HS-27A (cell line): Measurements from ENCODE around the gene CATSPERZ.

Source experiments
- DNase-seq: peaks from one replicate; pipeline ENCODE4 v3.0.0-alpha.2; 2012; ENCODE audit warnings: low read depth, missing footprints

CATSPERZ gene

DNA sequence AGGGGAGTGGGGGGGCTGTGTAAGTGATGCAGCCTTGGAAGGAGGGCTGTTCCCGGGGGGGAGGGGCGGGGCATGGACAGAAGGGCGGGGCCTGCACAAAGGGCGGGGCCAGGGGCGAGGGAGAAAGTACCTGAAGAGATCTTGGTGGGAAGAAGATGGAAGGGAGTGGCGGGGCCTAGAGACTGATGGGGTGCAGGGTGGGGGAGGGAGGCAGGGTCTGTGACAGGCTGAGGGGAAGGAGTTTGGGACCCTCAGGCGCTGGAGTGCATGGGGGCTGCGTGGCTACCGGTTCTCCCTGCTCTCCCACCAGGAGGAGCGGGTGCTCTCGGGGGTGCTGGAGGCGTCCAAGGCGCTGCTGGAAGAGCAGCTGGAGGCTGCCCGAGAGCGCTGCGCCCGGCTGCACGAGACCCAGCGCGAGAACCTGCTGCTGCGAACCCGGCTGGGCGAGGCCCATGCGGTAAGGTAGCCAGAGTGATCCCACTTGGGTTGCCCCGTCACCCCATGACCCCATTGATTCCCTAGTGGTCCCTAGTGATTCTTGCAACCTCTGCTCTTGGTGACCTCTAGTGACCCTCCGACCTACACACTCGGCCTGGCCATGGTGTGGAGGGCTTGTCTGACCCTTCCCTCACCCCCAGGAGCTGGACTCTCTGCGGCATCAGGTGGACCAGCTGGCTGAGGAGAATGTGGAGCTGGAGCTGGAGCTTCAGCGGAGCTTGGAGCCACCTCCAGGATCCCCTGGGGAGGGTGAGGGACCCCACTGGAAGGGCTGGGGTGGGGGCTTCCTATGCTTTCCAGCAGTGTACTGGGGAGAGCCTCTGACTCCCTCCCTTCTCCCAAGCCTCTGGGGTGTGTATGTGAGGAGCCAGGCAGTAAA, 42.9 kb downstream of the CATSPERZ start:
- no peak for DNase-seq

DNA sequence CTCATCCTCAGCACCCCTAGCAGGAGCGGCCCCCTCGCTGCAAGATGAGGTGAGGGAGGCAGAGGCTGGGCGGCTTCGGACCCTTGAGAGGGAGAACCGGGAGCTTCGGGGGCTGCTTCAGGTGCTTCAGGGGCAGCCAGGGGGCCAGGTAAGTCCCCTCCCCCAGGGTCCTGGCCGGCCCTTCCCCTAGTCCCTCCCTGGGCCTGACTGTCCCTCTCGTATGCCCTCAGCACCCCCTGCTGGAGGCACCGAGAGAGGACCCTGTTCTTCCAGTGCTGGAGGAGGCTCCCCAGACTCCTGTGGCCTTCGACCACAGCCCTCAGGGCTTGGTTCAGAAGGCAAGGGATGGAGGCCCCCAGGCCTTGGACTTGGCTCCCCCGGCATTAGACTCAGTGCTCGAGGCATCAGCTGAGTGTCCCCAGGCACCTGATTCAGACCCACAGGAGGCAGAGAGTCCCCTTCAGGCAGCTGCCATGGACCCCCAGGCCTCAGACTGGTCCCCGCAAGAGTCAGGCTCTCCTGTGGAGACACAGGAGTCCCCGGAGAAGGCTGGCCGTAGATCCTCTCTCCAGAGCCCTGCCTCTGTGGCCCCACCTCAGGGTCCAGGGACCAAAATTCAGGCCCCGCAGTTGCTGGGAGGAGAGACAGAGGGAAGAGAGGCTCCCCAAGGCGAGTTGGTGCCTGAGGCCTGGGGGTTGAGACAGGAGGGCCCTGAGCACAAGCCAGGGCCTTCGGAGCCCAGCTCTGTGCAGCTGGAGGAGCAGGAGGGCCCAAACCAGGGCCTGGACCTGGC, 43.8 kb downstream of the CATSPERZ start:
- DNase-seq = no peak

DNA sequence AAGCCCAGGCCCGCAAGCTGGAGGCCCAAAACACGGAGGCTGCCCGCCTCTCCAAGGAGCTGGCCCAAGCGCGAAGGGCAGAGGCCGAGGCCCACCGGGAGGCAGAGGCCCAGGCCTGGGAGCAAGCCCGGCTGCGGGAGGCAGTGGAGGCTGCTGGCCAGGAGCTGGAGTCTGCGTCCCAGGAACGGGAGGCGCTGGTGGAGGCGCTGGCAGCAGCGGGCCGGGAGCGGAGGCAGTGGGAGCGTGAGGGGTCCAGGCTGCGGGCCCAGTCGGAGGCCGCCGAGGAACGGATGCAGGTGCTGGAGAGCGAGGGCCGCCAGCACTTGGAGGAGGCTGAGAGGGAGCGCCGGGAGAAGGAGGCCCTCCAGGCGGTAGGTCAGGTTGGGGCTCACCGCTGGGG, 44.6 kb downstream of the CATSPERZ start:
- no peak for DNase-seq

DNA sequence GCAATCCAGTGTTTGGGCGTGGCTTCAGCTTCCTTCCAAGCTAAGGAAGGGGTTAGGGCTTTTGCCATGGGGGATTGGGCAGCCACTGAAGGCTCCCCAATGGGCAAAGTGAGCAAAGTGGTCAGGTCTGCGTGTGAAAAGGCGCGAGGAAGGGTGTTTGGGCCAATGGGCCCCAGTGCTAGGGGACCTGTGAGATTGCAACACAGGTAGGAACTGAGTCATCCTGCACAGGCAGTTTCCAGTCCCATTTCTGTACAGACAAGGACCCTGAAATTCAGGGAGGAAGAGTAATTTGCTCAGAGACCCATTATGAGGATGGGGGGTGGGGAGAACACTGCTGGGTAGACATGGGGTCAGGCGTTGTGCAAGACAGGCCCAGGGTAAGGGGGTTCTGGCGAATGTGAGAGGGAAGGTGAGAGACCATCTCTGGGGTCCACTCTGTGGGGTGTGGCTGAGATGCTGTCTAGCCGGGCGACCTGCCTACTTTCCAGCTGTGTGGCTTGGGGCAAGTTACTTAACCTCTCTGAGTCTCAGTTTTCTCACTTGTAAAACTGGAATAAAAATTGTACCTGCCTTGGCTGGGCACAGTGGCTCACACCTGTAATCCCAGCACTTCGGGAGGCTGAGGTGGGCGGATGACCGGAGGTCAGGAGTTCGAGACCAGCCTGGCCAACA, 47.2 kb downstream of the CATSPERZ start:
- DNase-seq = no peak

DNA sequence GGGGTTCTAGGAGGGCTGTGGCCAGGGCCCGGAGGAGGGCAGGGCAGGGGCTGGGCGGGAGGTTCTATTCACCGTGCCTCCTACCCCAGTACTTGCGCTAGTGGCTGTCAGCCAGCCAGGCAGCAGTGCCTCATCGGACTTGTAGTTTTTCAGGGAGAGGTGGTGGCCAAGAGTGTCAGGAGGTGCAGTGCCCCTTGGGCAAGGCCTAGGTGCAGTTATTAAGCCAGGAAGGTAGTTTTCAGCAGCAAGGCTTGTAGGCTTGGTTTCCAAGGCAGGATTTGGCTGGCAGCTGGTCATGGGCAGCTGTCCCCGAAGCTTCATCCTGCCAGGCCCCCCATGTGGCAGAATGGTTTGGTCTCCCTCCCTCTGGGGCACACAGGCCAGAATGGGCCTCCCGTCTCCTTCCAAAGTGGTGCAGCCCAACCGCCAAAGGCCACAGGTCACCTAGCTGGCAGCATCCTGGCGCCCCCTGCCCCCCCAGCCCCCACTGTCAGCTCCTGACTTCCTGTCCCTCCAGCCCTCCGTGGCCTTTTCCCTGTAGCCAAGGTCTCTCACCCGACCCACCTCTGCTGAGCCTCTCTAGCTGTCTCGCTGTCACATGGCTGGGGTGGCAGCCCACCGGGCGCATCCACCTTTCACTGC, 48.3 kb downstream of the CATSPERZ start:
- DNase-seq = no peak

DNA sequence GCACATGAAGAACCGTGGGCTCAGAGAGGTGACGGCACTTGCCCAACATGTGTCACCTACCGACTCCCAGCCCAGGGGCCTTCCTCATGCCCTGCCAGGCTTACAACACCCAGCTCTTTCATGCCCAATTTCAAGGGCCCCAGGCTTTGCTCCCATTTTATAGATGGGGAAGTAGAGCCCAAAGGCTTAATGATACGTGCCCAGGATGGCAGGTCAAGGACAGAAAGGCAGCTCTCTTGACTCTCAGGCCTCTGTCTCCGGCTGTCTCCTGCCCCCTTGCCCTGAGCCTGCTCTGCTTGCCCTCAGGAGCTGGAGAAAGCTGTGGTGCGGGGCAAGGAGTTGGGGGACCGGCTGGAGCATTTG, 48.8 kb downstream of the CATSPERZ start:
- DNase-seq = no peak

DNA sequence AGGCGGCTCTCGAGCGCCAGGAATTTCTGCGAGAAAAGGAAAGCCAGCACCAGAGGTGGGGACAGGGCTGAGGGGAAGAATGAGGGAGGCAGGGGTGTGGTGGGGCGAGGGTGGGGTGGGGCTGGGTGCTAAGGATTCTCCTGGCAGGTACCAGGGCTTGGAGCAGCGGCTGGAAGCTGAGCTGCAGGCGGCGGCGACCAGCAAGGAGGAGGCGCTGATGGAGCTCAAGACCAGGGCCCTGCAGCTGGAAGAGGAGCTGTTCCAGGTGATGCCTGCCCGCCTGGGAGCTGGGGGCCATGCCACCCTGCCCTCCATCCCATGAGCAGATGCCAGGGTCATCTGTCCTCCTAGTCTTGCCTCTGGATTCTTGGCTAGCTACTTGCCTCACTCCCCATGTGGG, 49.2 kb downstream of the CATSPERZ start:
- DNase-seq = no peak

DNA sequence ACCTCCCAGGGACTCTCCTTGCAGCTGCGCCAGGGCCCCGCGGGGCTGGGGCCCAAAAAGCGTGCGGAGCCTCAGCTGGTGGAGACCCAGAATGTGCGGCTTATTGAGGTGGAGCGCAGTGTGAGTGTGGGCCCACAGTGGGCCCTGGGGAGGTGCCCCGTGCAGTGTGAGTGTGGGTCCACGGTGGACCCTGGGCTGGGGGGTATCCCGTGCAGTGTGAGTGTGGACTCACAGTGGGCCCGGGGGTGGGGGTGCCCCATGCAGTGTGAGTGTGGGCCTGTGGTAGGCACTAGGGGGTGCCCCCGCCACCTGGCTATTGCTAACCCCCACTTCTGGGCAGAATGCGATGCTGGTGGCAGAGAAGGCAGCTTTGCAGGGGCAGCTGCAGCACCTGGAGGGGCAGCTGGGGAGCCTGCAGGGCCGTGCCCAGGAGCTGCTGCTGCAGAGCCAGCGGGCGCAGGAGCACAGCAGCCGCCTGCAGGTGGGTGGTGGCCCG, 51.0 kb downstream of the CATSPERZ start:
- DNase-seq = no peak

DNA sequence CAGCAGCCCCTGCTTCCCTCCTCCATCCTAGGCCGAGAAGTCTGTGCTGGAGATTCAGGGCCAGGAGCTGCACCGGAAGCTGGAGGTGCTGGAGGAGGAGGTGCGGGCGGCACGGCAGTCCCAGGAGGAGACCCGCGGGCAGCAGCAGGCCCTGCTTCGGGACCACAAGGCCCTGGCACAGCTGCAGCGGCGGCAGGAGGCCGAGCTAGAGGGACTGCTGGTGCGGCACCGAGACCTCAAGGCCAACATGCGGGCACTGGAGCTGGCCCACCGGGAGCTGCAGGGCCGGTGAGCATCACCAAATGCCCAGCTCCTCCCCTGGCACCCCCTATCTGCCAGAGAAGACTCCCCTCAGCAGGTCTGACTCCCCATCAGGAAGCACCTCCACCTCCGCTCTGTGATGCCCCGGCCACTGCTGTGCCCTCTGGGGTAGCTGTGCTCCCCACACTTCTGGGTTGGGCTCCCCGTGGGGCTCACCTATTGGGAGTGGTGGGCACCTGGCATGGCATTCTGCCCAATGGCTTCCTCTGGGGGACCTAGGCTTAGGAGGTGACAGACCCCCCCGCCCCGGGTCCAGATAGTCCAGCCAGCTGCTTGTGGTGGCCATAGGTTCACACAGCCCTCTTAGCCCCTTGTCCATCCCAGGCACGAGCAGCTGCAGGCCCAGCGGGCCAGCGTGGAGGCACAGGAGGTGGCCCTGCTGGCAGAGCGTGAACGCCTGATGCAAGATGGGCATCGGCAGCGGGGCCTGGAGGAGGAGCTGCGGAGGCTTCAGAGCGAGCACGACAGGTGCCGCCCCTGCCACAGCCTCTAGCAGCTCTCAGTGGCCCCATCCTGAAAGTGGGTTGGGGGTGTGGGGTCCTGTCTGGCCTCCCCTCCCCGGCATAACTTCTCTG, 52.2 kb downstream of the CATSPERZ start:
- no peak for DNase-seq

DNA sequence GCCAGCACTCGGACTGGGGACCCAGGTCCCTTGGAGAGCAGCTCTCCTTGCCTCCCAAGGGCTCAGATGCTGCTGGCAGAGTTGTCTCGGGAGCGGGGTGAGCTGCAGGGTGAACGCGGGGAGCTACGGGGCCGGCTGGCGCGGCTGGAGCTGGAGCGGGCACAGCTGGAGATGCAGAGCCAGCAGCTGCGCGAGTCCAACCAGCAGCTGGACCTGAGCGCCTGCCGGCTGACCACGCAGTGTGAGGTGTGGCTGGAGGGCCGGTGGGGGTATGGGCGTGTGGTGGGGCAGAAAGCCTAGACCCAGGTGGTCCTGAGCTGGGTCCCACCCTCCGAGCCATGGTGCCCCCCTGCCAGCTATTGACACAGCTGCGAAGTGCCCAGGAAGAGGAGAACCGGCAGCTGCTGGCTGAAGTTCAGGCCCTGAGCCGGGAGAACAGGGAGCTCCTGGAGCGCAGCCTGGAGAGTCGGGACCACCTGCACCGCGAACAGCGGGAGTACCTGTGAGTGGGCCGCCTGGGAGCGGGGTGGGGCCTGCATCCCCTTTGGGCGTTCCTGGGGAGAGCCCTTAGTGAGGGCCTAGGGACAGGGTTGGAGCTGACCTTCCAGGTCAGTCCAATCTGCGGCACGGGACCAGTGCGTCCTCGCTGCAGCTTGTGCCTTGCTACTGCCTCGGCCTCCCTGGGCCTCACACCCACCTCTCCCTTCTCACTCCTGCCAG, 53.0 kb downstream of the CATSPERZ start:
- no peak for DNase-seq

DNA sequence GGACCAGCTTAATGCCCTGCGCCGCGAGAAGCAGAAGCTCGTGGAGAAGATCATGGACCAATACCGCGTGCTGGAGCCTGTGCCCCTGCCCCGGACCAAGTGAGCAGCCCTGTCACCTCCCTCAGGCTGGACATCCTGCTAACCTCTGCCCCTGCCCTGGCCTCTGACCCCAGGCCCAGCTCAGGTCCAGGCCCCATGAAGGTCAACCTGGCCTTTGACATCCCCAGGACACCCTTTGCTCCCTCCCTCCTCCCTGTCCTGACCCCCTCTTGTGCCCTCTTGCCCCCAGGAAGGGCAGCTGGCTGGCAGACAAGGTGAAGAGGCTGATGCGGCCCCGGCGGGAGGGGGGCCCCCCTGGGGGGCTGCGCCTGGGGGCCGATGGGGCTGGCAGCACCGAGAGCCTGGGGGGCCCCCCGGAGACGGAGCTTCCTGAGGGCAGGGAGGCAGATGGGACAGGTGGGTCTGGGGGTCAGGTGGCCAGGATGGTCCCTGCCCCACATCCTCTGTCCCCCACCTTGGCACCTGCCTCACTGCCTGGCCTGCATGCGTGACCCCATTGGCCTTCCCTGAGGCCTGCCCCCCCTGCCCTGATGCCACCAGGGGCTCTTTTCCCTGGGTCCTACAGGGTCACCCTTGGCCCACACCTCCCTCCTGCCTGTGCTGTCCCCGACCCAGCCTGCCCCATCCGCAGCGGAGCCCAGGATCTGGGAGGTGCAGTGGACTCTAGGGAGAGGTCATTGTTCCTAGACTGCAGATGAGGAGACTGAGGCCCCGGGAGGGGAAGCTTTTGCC, 53.8 kb downstream of the CATSPERZ start:
- DNase-seq = no peak
